SK-N-SH treated with all-trans-retinoic acid at 6 μM for 48 hours (cell line): ENCODE measurements around the gene NRXN3.

Source experiments
- BACH2 ChIP-seq: fragments of 250-450 bp; sonication (Bioruptor Pico); IDR thresholded peaks from 2 replicates; pipeline ENCODE4 v1.9.0; 2021; ENCODE audit warnings: mild to moderate bottlenecking, borderline replicate concordance
- CSDC2 ChIP-seq: fragments of 250-450 bp; sonication (Bioruptor Pico); IDR thresholded peaks from 2 replicates; pipeline ENCODE4 v1.5.0; 2020; ENCODE audit warnings: mild to moderate bottlenecking, moderate library complexity
- OSR1 ChIP-seq: fragments of 250-450 bp; sonication (Bioruptor Pico); IDR thresholded peaks from 2 replicates; pipeline ENCODE4 v1.8.0; 2022; ENCODE audit warnings: moderate library complexity, mild to moderate bottlenecking, inconsistent platforms
- RARB ChIP-seq: fragments of 250-450 bp; sonication (Bioruptor Pico); IDR thresholded peaks from 2 replicates; pipeline ENCODE4 v1.8.0; 2021; ENCODE audit warnings: mild to moderate bottlenecking, moderate library complexity
- ZC3H10 ChIP-seq: fragments of 250-450 bp; sonication (Bioruptor Pico); IDR thresholded peaks from 2 replicates; pipeline ENCODE4 v1.5.1; 2021; ENCODE audit warnings: mild to moderate bottlenecking, moderate library complexity
- ZFP30 ChIP-seq: fragments of 450-650 bp; formaldehyde crosslinking; IDR thresholded peaks from 2 replicates; pipeline ENCODE4 v1.5.0; 2022; ENCODE audit warnings: mild to moderate bottlenecking, moderate library complexity
- ZNF70 ChIP-seq: fragments of 450-650 bp; formaldehyde crosslinking; IDR thresholded peaks from 2 replicates; pipeline ENCODE4 v1.5.0; 2020; ENCODE audit warnings: mild to moderate bottlenecking, moderate library complexity
- TF ChIP-seq, protein P1 (sequence below): fragments of 250-450 bp; sonication (Bioruptor Pico); IDR thresholded peaks from 2 replicates; pipeline ENCODE4 v1.5.1; 2021; ENCODE audit warnings: mild to moderate bottlenecking, moderate library complexity

DNA sequence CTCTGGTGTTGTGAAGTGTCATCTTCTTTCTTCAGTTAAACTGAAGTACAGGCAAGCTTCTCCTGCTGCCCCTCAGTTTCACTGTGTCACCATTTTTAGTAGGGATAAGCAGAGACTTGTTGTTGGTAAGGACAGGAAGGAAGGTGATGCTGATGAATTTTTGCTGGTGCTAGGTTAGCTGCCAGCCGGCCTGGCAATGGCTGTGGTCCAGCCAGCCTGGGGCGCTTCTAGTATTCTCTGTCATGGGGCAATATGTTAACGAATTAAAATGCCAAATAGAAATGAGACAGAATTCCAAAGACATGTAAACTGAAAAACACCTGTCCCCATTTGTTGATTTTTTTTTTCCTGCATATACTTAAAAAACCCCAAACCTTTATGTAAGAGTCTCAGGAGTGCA is 1438.3 kb downstream of the NRXN3 start:
- TF ChIP-seq ZFP30 (CRISPR knock-in tag) (no peak), BACH2 (CRISPR knock-in tag) (no peak), ZNF70 (CRISPR knock-in tag) (no peak), RARB (CRISPR knock-in tag) (no peak), OSR1 (CRISPR knock-in tag) (no peak), CSDC2 (CRISPR knock-in tag) (no peak), ZC3H10 (CRISPR knock-in tag) (no peak)
- TF ChIP-seq, protein P1, sequence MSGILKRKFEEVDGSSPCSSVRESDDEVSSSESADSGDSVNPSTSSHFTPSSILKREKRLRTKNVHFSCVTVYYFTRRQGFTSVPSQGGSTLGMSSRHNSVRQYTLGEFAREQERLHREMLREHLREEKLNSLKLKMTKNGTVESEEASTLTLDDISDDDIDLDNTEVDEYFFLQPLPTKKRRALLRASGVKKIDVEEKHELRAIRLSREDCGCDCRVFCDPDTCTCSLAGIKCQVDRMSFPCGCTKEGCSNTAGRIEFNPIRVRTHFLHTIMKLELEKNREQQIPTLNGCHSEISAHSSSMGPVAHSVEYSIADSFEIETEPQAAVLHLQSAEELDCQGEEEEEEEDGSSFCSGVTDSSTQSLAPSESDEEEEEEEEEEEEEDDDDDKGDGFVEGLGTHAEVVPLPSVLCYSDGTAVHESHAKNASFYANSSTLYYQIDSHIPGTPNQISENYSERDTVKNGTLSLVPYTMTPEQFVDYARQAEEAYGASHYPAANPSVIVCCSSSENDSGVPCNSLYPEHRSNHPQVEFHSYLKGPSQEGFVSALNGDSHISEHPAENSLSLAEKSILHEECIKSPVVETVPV (CRISPR knock-in tag) = no peak
